ENCODE data around the gene LPXN.

Gene LPXN

DNA sequence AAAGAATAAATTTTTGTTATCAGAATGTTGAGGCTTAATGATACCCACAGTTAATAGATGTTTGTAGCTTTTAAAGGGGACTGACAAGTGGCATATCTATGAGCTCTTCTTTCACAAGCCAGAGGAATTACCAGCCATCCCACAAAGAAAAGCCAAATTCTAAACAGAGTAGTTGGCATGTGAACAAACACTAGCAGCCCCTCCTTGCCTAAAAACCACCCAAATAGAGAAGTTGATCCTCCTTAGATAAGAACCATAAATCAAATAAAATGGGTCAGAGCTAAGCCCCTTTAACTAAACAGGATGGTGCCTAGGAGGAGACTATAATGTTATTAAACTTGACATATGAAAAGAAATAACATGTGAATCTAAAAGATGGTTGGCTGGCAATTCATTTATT is 11.4 kb downstream of the LPXN start:
- Histone ChIP-seq H3K79me2 (ENCODE audit: control insufficient read depth, insufficient read depth, low read length, unreplicated experiment) (peaks cover 3% of the 10 kb centered on the region), H3K27ac (ENCODE audit: low read depth, low read length) (no peak overlapping the region), H3K4me3 (ENCODE audit: low read depth, low read length) (no peak overlapping the region), H3K27me3 (ENCODE audit: insufficient read depth, low read length) (no peaks in the 10 kb centered on the region), H3K4me1 (ENCODE audit: control insufficient read depth, insufficient read depth, low read length, unreplicated experiment) (no peaks in the 10 kb centered on the region), H3K36me3 (ENCODE audit: insufficient read depth, low read length) (peaks cover 7% of the 10 kb centered on the region), H2AFZ (ENCODE audit: low read length, unreplicated experiment) (no peak overlapping the region)

DNA sequence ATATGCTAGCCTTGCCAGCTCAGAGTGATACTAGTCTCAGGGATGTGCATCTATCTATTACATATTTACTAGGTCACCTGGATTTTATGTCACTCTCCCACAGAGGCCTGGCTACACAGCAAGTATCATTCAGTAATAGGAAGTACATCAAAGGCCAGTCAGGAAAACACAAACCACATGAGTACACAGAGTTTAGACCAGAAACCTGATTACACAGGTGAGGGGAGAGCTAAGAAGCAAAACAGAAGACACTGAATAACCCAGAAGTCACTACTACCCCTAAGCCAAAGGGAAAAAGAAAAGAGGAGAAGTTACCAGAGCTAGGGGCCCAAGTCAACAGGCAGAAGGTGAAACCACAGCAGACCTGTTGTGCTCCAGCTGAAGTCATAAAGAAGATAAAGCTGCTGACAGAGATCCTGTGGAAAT is 13.3 kb downstream of the LPXN start:
- Histone ChIP-seq H3K27ac (ENCODE audit: low read depth, low read length) (no peak overlapping the region), H3K36me3 (ENCODE audit: insufficient read depth, low read length) (peaks cover 7% of the 10 kb centered on the region), H2AFZ (ENCODE audit: low read length, unreplicated experiment) (no peak overlapping the region), H3K4me1 (ENCODE audit: control insufficient read depth, insufficient read depth, low read length, unreplicated experiment) (no peaks in the 10 kb centered on the region), H3K27me3 (ENCODE audit: insufficient read depth, low read length) (no peaks in the 10 kb centered on the region), H3K4me3 (ENCODE audit: low read depth, low read length) (no peak overlapping the region), H3K79me2 (ENCODE audit: control insufficient read depth, insufficient read depth, low read length, unreplicated experiment) (peaks cover 3% of the 10 kb centered on the region)

DNA sequence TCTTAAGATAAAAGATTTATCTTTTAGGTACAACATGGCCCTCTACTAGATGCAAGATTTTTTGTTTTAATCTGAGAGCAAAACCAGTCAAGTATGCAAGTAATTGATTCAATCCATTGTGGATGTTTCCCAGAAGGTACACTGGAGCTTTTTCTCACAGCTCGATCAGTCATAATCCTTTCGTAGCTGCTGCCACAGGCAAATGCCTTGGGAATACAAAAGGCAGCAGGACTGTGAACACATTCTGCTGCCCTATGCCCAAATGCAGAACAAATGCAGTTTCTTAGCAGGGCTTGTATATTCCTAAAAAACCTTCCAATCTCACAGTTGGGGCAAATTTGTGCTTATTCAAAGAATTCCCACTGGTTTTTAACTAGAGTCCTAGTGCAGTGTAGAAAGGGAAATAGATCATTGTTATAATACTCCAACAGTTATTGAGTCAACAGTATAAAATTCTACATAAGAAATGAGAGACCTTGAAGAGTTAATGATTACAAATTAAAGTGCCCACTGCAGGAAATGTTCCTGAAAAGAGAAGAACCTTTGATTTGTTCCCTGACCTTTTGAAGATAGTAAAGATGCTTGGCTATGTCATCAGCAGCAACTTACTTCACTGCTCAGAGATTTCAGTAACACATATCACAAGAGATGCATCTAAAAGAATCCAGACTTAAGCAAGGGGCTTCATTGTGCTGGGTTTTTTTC is 14.1 kb downstream of the LPXN start:
- Histone ChIP-seq H3K27ac (ENCODE audit: low read depth, low read length) (no peak overlapping the region), H3K4me1 (ENCODE audit: control insufficient read depth, insufficient read depth, low read length, unreplicated experiment) (no peaks in the 10 kb centered on the region), H3K27me3 (ENCODE audit: insufficient read depth, low read length) (no peaks in the 10 kb centered on the region), H2AFZ (ENCODE audit: low read length, unreplicated experiment) (no peak overlapping the region), H3K79me2 (ENCODE audit: control insufficient read depth, insufficient read depth, low read length, unreplicated experiment) (peaks cover 1% of the 10 kb centered on the region), H3K36me3 (ENCODE audit: insufficient read depth, low read length) (peaks cover 7% of the 10 kb centered on the region; the same call in 1 of the 2 replicates), H3K4me3 (ENCODE audit: low read depth, low read length) (no peak overlapping the region)

DNA sequence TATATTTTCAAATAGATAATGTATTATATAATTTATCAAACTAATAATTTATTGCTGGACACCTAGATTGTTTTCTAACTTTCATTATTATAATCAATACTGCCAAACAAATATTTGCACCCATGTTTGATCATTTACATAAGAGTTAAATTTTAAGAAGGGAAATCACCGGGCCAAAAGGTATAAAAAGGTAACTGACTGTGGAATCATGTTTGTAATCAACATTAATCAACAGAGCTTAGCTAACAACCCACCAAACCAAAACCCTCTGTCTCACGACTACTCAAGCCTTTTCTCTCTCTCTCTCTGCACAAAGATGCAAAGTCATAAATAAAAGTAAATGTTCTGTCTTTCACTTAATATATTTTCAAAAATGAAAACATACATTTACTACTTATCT is 14.8 kb downstream of the LPXN start:
- Histone ChIP-seq H3K27ac (ENCODE audit: low read depth, low read length) (no peak overlapping the region), H3K4me3 (ENCODE audit: low read depth, low read length) (no peak overlapping the region), H3K36me3 (ENCODE audit: insufficient read depth, low read length) (peaks cover 7% of the 10 kb centered on the region; the same call in 1 of the 2 replicates), H3K27me3 (ENCODE audit: insufficient read depth, low read length) (no peaks in the 10 kb centered on the region), H3K79me2 (ENCODE audit: control insufficient read depth, insufficient read depth, low read length, unreplicated experiment) (no peaks in the 10 kb centered on the region), H3K4me1 (ENCODE audit: control insufficient read depth, insufficient read depth, low read length, unreplicated experiment) (no peaks in the 10 kb centered on the region), H2AFZ (ENCODE audit: low read length, unreplicated experiment) (no peak overlapping the region)

DNA sequence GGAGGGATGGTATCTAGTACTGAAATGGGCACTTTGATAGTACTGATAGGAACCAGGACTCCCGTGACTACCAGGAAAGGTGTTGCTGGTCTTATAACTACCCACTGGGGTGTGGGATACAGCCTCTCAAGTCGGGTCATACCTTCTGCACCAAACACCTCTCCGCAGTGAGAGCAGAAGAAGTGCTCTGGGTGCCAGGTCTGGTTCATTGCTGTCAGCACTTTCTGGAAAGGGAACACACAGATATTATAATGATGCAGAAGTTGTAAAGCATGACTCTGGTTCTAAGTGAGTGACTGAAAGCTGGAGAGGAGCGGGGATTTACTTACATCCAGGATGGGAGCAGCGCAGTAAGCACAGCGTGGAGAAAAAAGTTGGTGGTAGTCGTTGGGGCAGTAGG is 26.0 kb downstream of the LPXN start:
- no peaks in the 10 kb centered on the region for H3K27me3 ChIP-seq (ENCODE audit: insufficient read depth, low read length)
- H2AFZ ChIP-seq (ENCODE audit: low read length, unreplicated experiment), result no peak overlapping the region
- H3K27ac ChIP-seq (ENCODE audit: low read depth, low read length), result no peak overlapping the region
- H3K79me2 ChIP-seq (ENCODE audit: control insufficient read depth, insufficient read depth, low read length, unreplicated experiment), result no peaks in the 10 kb centered on the region
- H3K4me1 ChIP-seq (ENCODE audit: control insufficient read depth, insufficient read depth, low read length, unreplicated experiment), result no peaks in the 10 kb centered on the region
- H3K36me3 ChIP-seq (ENCODE audit: insufficient read depth, low read length), result peaks cover 36% of the 10 kb centered on the region
- no peak overlapping the region for H3K4me3 ChIP-seq (ENCODE audit: low read depth, low read length)

DNA sequence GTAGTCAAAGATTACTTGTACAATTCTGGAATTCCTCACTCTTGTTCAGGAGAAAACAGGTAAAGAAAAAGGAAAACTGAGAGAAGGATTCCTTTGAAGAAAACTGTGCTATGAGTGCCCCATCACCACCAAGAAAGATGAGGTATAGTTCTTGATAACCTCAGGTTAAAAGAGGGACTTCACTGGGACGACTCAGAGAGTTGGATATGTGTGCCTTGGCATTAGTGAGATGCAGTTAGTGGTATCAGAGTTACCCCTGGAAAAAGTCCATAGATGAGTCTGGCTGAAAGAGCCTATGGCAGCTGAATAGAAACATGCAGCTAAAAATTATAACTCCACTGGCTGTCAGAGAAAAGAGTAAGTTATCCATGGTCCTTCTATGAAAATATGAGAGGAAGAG is 28.8 kb downstream of the LPXN start:
- Histone ChIP-seq H2AFZ (ENCODE audit: low read length, unreplicated experiment) (no peak overlapping the region), H3K27me3 (ENCODE audit: insufficient read depth, low read length) (no peaks in the 10 kb centered on the region), H3K36me3 (ENCODE audit: insufficient read depth, low read length) (peaks cover 36% of the 10 kb centered on the region), H3K4me1 (ENCODE audit: control insufficient read depth, insufficient read depth, low read length, unreplicated experiment) (no peaks in the 10 kb centered on the region), H3K79me2 (ENCODE audit: control insufficient read depth, insufficient read depth, low read length, unreplicated experiment) (no peaks in the 10 kb centered on the region), H3K4me3 (ENCODE audit: low read depth, low read length) (no peak overlapping the region), H3K27ac (ENCODE audit: low read depth, low read length) (no peak overlapping the region)

DNA sequence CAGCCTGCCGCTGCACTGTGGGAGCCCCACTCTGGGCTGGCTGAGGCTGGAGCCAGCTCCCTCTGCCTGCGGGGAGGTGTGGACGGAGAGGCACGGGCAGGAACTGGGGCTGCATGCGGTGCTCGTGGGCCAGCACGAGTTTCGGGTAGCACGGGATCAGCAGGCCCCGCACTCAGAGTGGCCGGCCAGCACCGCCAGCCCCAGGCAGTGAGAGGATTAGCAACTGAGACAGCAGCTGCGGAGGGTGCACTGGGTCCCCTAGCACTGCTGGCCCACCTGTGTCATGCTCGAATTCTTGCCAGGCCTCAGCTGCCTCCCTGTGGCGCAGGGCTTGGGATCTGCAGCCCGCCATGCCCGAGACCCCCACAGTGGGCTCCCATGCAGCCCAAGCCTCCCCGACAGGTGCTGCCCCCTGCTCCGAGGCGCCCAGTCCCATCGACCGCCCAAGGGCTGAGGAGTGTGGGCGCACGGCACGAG is 43.8 kb downstream of the LPXN start:
- Histone ChIP-seq H2AFZ (ENCODE audit: low read length, unreplicated experiment) (no peak overlapping the region), H3K36me3 (ENCODE audit: insufficient read depth, low read length) (peaks cover 3% of the 10 kb centered on the region; the same call in 1 of the 2 replicates), H3K4me1 (ENCODE audit: control insufficient read depth, insufficient read depth, low read length, unreplicated experiment) (no peaks in the 10 kb centered on the region), H3K79me2 (ENCODE audit: control insufficient read depth, insufficient read depth, low read length, unreplicated experiment) (no peaks in the 10 kb centered on the region), H3K4me3 (ENCODE audit: low read depth, low read length) (no peak overlapping the region), H3K27me3 (ENCODE audit: insufficient read depth, low read length) (no peaks in the 10 kb centered on the region), H3K27ac (ENCODE audit: low read depth, low read length) (no peak overlapping the region)

DNA sequence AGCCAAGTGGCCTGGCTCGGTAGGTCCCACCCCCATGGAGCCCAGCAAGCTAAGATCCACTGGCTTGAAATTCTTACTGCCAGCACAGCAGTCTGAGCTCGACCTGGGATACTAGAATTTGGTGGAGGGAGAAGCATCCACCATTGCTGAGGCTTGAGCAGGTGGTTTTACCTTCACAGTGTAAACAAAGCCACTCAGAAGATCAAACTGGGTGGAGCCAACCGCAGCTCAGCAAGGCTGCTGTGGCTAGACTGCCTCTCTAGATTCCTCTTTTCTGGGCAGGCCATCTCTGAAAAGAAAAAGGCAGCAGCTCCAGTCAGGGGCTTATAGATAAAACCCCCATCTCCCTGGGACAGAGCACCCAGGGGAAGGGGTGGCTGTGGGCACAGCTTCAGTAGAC is 45.4 kb downstream of the LPXN start:
- Histone ChIP-seq H3K4me3 (ENCODE audit: low read depth, low read length) (no peak overlapping the region), H3K27me3 (ENCODE audit: insufficient read depth, low read length) (no peaks in the 10 kb centered on the region), H2AFZ (ENCODE audit: low read length, unreplicated experiment) (no peak overlapping the region), H3K79me2 (ENCODE audit: control insufficient read depth, insufficient read depth, low read length, unreplicated experiment) (no peaks in the 10 kb centered on the region), H3K36me3 (ENCODE audit: insufficient read depth, low read length) (peaks cover 3% of the 10 kb centered on the region; the same call in 1 of the 2 replicates), H3K27ac (ENCODE audit: low read depth, low read length) (no peak overlapping the region), H3K4me1 (ENCODE audit: control insufficient read depth, insufficient read depth, low read length, unreplicated experiment) (no peaks in the 10 kb centered on the region)

DNA sequence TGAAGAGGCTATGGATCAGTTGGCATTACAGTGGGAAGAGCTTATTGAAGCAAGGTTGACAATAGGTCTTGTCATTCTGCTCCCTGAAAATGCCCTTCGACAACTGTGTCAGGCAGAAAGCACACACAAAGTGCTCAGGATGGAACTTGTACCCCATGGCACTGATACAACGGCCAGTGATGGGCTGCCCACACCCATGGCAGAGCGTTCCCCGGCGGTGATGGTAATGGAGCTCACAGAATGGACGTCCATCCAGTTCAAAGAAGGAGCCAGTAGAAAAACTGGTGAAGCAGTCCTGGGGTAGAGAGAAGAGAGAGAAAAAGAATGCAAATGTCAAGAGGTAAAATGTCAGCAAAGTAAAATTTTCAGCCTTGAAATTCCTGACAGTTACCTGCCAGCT is 48.2 kb downstream of the LPXN start:
- Histone ChIP-seq H3K4me1 (ENCODE audit: control insufficient read depth, insufficient read depth, low read length, unreplicated experiment) (peaks cover 3% of the 10 kb centered on the region), H3K79me2 (ENCODE audit: control insufficient read depth, insufficient read depth, low read length, unreplicated experiment) (no peaks in the 10 kb centered on the region), H2AFZ (ENCODE audit: low read length, unreplicated experiment) (no peak overlapping the region), H3K4me3 (ENCODE audit: low read depth, low read length) (no peak overlapping the region), H3K27me3 (ENCODE audit: insufficient read depth, low read length) (no peaks in the 10 kb centered on the region), H3K27ac (ENCODE audit: low read depth, low read length) (no peak overlapping the region), H3K36me3 (ENCODE audit: insufficient read depth, low read length) (no peaks in the 10 kb centered on the region)

DNA sequence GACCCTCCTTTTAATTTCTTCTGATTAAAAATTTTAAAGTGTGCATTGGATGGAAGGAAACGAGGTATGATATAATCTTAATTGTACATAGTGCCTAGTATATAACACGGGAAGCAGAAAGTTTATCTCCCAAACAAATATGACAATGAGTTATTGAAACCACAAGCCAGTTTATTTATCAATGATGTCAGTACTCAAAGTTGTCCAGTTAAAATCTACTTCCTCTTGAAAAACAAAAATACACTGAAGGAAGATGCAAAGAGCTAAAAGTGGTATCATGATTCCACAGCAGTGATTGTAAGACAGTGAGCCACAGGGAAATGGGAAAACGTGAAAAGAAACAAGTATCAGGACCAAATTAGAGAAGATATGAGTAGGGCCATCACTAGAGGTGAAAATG is 48.9 kb downstream of the LPXN start:
- Histone ChIP-seq H2AFZ (ENCODE audit: low read length, unreplicated experiment) (no peak overlapping the region), H3K79me2 (ENCODE audit: control insufficient read depth, insufficient read depth, low read length, unreplicated experiment) (no peaks in the 10 kb centered on the region), H3K36me3 (ENCODE audit: insufficient read depth, low read length) (no peaks in the 10 kb centered on the region), H3K27me3 (ENCODE audit: insufficient read depth, low read length) (no peaks in the 10 kb centered on the region), H3K4me3 (ENCODE audit: low read depth, low read length) (no peak overlapping the region), H3K27ac (ENCODE audit: low read depth, low read length) (no peak overlapping the region), H3K4me1 (ENCODE audit: control insufficient read depth, insufficient read depth, low read length, unreplicated experiment) (peaks cover 3% of the 10 kb centered on the region)

DNA sequence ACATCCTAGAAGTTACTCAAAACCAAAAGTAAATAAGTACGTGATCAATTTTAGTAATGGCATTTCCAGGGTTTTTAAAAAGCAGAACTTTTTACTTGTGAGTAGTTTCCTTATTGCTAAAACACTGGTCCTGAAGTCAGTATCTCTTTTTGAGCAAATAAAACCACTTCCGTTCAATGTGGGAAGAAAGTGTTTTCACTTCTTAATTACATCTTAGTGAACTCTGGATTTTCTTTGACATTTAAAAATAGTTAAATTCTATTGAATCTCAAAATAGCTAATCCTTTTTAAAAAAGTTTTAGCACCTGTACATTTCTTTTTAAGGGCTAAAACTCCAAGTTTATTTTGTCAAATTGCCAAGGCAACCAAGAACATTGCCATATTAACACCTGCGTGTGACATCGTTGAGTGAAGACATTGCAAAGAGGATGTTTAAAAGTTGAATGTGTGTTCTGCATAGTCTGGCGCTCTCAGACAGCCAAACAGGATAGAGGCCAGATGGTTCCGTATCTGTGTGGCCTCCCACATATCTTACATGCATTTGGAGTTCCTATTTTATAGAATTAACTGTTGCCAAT is 50.5 kb downstream of the LPXN start:
- Histone ChIP-seq H3K4me3 (ENCODE audit: low read depth, low read length) (no peak overlapping the region), H3K27me3 (ENCODE audit: insufficient read depth, low read length) (no peaks in the 10 kb centered on the region)

More for the DNA sequence above, 50.5 kb downstream of the LPXN start:
- Histone ChIP-seq H2AFZ (ENCODE audit: low read length, unreplicated experiment) (peak overlapping the region; percentile 43), H3K4me1 (ENCODE audit: control insufficient read depth, insufficient read depth, low read length, unreplicated experiment) (peaks cover 3% of the 10 kb centered on the region), H3K36me3 (ENCODE audit: insufficient read depth, low read length) (no peaks in the 10 kb centered on the region), H3K79me2 (ENCODE audit: control insufficient read depth, insufficient read depth, low read length, unreplicated experiment) (no peaks in the 10 kb centered on the region), H3K27ac (ENCODE audit: low read depth, low read length) (no peak overlapping the region)
